BJ (cell line): ENCODE results near the gene BUB1B. TPM values are rescaled to one million over a fixed set of nuclear protein-coding genes. Genes with fewer than 3 reads are reported as not detected.

Experiments
- CTCF ChIA-PET: fragments of 350-600 bp; formaldehyde crosslinking; extraction: SDS; loops from one replicate; lab custom pipeline; 2021; ENCODE audit warnings: antibody characterized with exemption, inconsistent platforms; lab: Yijun Ruan, JAX
- POLR2A ChIA-PET: fragments of 300-600 bp; sonication (Branson Sonifier 250); formaldehyde crosslinking; extraction: SDS; loops from one replicate; lab custom pipeline; 2021; ENCODE audit warnings: antibody characterized with exemption; lab: Charles Lee
- DNase-seq: peaks from one replicate; pipeline ENCODE4 v3.0.0-alpha.2; 2011; ENCODE audit warnings: low read depth
- H3K27me3 ChIP-seq: 2 replicates; pipeline ENCODE4 v1.6.0; 2011; ENCODE audit warnings: low read length; ENCODE audit not compliant: control insufficient read depth, insufficient read depth
- H3K36me3 ChIP-seq: 2 replicates; pipeline ENCODE4 v1.5.1; 2011; ENCODE audit warnings: low read length; ENCODE audit not compliant: control insufficient read depth, insufficient read depth
- H3K4me3 ChIP-seq: 2 replicates; pipeline ENCODE4 v1.5.1; 2011; ENCODE audit warnings: low read depth, mild to moderate bottlenecking, control low read depth, low read length
- CTCF ChIP-seq: IDR thresholded peaks from 2 replicates; pipeline ENCODE4 v1.5.1; 2011; ENCODE audit warnings: low read depth, mild to moderate bottlenecking, control low read depth, inconsistent platforms, low read length, moderate library complexity; ENCODE audit not compliant: insufficient read depth
- polyA plus RNA-seq: library from polyadenylated mRNA; depleted of rRNA; stranded (reverse); fragments of >200 nt; gene quantifications from 2 replicates; pipeline ENCODE4 v1.2.3, GENCODE V29; 2011

The BUB1B gene
- polyA plus RNA-seq, 1 experiment, result 12.8 TPM

- no peak for TF ChIP-seq CTCF
- no peaks in the 10 kb centered on the region for H3K36me3 ChIP-seq
- H3K27me3 ChIP-seq, result peaks cover 38% of the 10 kb centered on the region
- CTCF ChIA-PET, result interaction anchor here (0.9 kb wide), 1 partner anchor 26 kb away, joined by 3 read pairs; no protein-coding TSS in a partner anchor
- DNase-seq, result no peak
- POLR2A ChIA-PET, result no interaction called here
- no peak overlapping the region for H3K4me3 ChIP-seq
These were observed 82.4 kb downstream of the BUB1B start for GRCh38 chr15:40243126-40243810.

- peaks cover 34% of the 10 kb centered on the region for H3K27me3 ChIP-seq
- H3K36me3 ChIP-seq, result no peaks in the 10 kb centered on the region
- ChIA-PET POLR2A (no interaction called here), CTCF (interaction anchor here (0.9 to 1.3 kb wide), 2 partner anchors 18 to 27 kb away, joined by 3 to 5 read pairs; no protein-coding TSS in a partner anchor)
- no peak for DNase-seq
- H3K4me3 ChIP-seq, result no peak overlapping the region
- no peak for TF ChIP-seq CTCF
These were observed 84.2 kb downstream of the BUB1B start for GRCh38 chr15:40244961-40245523.

GRCh38 chr15:40245666-40246450 lies 85.0 kb downstream of the BUB1B start:
- Histone ChIP-seq H3K27me3 (peaks cover 39% of the 10 kb centered on the region), H3K36me3 (no peaks in the 10 kb centered on the region), H3K4me3 (no peak overlapping the region)
- ChIA-PET POLR2A (no interaction called here), CTCF (interaction anchor here (1.3 to 2.6 kb wide), 2 partner anchors 17 to 29 kb away, joined by 5 to 12 read pairs; no protein-coding TSS in a partner anchor)
- DNase-seq, result no peak
- TF ChIP-seq CTCF, result no peak

GRCh38 chr15:40246496-40247280 lies 85.8 kb downstream of the BUB1B start:
- no peak overlapping the region for H3K4me3 ChIP-seq
- no peaks in the 10 kb centered on the region for H3K36me3 ChIP-seq
- ChIA-PET CTCF (interaction anchor here (0.6 to 2.6 kb wide), 3 partner anchors 8 to 28 kb away, joined by 3 to 12 read pairs (median 4); no protein-coding TSS in a partner anchor), POLR2A (no interaction called here)
- DNase-seq, result no peak
- H3K27me3 ChIP-seq, result peaks cover 44% of the 10 kb centered on the region
- no peak for TF ChIP-seq CTCF
